ENCODE measurements around the gene SLC22A3.

GRCh38 chr6:160382946-160383345 lies 34.8 kb downstream of the SLC22A3 start:
- no peak for TF ChIP-seq CTCF (IDR thresholded peaks at IDR 0.05)
- TF ChIP-seq REST (IDR thresholded peaks at IDR 0.05; ENCODE audit: low read depth, low read length), result no peak
- TF ChIP-seq SMC3 (IDR thresholded peaks at IDR 0.05; ENCODE audit: low read depth, low read length), result no peak
